Central memory CD8-positive, alpha-beta T cell (primary cell): ENCODE results near the gene C15orf39.
A peak's percentile ranks its signal among the peaks of the same experiment; 100 is the strongest.

Experiments used
- ATAC-seq: fragments of 150-1000 bp; cut with Tn5 transposase; replicated peaks from 2 replicates; pipeline ENCODE4 v1.10.0; 2022; ENCODE audit warnings: mild to moderate bottlenecking, moderate FRiP score, moderate number of reproducible peaks; ENCODE audit not compliant: poor library complexity, severe bottlenecking; ENCODE audit errors: extremely low read depth
- DNase-seq, 2 donors: peaks; one replicate each; pipeline ENCODE4 v3.0.0; 2021; ENCODE audit warnings: low spot score in 2 of 2
- H3K27ac Mint-ChIP-seq: one replicate; pipeline ENCODE4 v1.8.0; 2022; ENCODE audit warnings: low read depth, mild to moderate bottlenecking, moderate library complexity, mixed read lengths
- H3K27me3 Mint-ChIP-seq: one replicate; pipeline ENCODE4 v1.8.0; 2022; ENCODE audit warnings: mixed read lengths
- H3K36me3 Mint-ChIP-seq: one replicate; pipeline ENCODE4 v1.8.0; 2022; ENCODE audit warnings: mild to moderate bottlenecking, moderate library complexity, mixed read lengths; ENCODE audit not compliant: insufficient read depth
- H3K4me1 Mint-ChIP-seq: one replicate; pipeline ENCODE4 v1.8.0; 2022; ENCODE audit warnings: mixed read lengths
- H3K4me3 Mint-ChIP-seq: one replicate; pipeline ENCODE4 v1.8.0; 2022; ENCODE audit warnings: mild to moderate bottlenecking, moderate library complexity, mixed read lengths
- H3K9me3 Mint-ChIP-seq: one replicate; pipeline ENCODE4 v1.8.0; 2022; ENCODE audit warnings: mixed read lengths

The C15orf39 gene

GRCh38 chr15:75201616-75202250, at the start of gene C15orf39:
Gene C15orf39 (plus strand): TSS chr15:75201882. CDS start chr15:75206049, 4,167 bp downstream.
- Mint-ChIP-seq H3K27me3 (no peaks in the 10 kb centered on the region), H3K36me3 (peaks cover 9% of the 10 kb centered on the region), H3K4me1 (peaks cover 35% of the 10 kb centered on the region), H3K9me3 (no peaks in the 10 kb centered on the region), H3K27ac (peak within 1 kb of the TSS; percentile 83), H3K4me3 (peak within 1 kb of the TSS; percentile 83)
- peak; percentile 70 to 73 for DNase-seq
- ATAC-seq, result peak; percentile 62

DNA sequence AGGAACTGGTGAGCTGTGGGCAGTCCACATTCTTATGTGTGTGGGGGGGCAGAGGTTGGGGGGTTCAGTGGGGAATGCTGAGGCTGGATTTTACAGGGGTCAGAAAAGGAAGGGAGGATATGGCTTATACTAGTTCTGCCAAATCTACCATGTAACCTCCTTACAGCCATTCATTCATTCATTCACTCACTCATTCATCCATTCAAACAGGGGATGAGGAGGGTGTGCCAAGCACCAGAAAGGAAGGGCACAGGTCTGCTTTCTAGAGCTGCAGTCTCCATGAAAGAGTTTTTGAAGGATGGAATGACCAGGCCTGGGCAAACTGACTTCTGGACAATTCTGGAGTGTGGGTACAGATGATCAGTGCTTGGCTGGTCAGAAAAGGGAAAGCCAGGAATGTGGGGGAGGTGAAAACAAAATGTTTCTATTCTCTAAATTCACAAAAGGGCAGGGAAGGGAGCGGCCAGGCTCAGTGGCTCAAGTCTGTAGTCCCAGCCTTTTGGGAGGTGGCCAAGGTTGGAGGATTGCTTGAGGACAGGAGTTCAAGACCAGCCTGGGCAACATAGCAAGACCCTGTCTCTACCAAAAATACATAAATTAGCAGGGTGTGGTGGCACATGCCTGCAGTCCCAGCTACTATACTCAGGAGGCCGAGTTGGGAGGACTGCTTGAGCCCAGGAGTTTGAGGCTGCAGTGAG, 49.2 kb upstream of the C15orf39 start:
- Mint-ChIP-seq H3K27me3 (no peaks in the 10 kb centered on the region), H3K9me3 (no peaks in the 10 kb centered on the region), H3K4me3 (no peak overlapping the region), H3K27ac (no peak overlapping the region), H3K4me1 (peaks cover 13% of the 10 kb centered on the region), H3K36me3 (peaks cover 2% of the 10 kb centered on the region)
- ATAC-seq, result no peak
- DNase-seq, result no peak

- no peak for ATAC-seq
- DNase-seq, result no peak
- Mint-ChIP-seq H3K4me3 (no peak overlapping the region), H3K9me3 (no peaks in the 10 kb centered on the region), H3K36me3 (peaks cover 2% of the 10 kb centered on the region), H3K4me1 (peaks cover 13% of the 10 kb centered on the region), H3K27ac (no peak overlapping the region), H3K27me3 (no peaks in the 10 kb centered on the region)
Measured at GRCh38 chr15:75153087-75153486, 48.6 kb upstream of the C15orf39 start.

DNA sequence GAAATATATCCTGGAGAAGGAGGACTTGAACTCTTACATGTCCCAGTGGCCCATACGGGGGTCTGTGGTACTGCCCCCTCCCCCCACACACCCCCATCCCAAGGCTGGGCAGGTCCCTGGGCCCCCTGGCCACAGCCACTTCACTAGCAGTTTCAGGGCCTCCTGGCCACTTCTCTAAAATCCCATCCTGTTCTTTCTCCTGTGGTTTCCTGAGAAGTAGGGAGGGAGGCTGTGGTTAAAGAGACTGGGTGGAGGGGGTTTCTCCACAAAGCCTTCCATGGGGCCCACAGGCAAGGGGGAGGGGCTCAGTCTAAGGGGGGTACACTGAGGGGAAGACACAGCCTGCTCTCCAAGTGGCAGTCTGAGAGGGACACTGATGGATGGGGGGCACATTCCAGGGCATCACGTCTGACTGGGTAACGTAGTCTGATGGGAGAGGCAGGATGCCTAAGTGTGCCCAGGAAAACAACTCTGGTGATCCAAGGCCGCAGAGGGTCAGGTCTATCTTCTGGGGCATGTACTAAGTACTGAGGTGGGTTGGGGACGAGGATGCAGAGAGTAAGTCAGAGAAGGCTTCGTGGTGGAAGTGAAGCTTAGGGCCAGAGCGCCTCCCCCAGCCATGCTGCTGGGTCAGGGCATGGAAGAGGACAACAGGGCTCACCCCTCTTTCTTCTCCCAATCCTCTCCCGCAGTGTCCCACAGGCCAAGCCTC, 48.0 kb upstream of the C15orf39 start:
- no peak overlapping the region for H3K4me3 Mint-ChIP-seq

DNA sequence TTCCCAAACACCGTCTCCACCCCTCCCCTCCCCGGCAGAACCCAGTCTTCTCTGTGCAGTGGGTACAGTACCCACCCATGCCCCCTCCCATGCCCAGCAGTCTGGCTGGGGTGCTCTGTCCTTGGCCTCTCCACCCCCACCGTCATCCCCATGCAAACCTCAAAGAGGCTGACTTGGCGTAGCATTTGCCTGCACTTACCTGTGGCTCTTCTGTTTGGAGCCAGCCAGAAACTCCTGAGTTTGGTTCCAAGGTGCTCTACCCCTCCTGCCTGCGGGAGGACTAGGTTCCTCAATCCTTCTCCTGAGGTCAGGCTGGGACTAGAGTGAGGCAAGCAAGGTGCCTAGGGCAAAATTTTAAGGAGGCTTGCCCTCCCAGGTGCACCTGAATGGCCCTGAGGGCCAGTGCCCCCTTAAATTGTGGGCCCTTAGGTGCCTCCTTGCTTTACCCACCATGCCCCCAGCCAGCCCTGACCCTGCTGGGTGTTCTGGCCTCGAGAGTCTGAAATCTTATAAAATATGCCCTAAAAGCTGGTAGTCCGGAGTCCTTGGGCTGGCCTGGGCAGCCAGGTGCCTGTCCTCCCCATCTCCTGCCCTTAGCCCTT, 47.1 kb upstream of the C15orf39 start:
- no peak overlapping the region for H3K4me3 Mint-ChIP-seq
- no peak overlapping the region for H3K27ac Mint-ChIP-seq
- H3K9me3 Mint-ChIP-seq, result no peaks in the 10 kb centered on the region
- no peaks in the 10 kb centered on the region for H3K27me3 Mint-ChIP-seq
- no peak for DNase-seq
- no peak for ATAC-seq
- peaks cover 2% of the 10 kb centered on the region for H3K36me3 Mint-ChIP-seq
- H3K4me1 Mint-ChIP-seq, result peaks cover 13% of the 10 kb centered on the region

More for the DNA sequence above, 48.0 kb upstream of the C15orf39 start:
- ATAC-seq, result no peak
- no peaks in the 10 kb centered on the region for H3K9me3 Mint-ChIP-seq
- peaks cover 13% of the 10 kb centered on the region for H3K4me1 Mint-ChIP-seq
- no peak for DNase-seq
- no peak overlapping the region for H3K27ac Mint-ChIP-seq
- no peaks in the 10 kb centered on the region for H3K27me3 Mint-ChIP-seq
- peaks cover 2% of the 10 kb centered on the region for H3K36me3 Mint-ChIP-seq

DNA sequence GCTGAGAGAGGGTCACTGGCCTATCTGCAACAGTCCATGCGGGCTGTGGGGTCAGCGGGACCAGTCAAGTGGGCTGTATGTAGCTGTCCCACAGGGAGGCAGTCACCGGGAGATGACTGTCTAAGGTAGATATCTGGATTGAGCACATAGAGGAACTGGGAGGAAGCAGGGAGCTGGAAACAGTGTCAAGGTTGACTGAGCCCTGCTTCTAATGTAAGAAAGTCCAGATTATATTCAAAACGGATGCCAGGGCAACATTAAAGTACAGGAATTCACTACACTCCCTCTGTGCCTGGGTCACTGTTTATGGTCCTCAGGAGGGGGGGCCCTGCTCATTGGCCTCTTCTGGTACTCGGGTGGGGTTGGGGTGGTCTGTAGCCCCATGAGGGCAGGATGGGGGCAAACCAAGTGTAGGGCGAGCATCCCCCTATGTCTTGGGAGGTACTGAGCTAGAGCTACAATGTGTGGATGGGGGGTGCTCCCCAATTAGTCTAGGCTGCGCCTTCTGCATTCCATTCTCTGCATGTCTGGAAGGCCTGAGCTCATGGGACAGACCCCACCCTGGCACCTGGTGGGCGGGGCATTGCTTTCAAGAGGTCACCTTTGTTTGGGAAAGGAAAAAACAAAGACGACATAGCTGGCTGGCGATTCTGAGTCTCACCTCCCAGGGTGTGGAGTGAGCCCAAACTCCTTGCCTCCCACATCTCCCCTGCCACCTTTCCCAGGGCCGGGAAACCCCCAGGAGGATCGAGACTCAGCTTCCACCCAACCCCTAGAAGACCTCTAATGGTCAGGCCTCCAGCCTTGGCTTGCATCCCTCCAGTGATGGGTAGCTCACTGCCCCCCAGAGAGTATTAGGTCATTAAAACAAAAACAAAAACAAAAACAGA, 45.1 kb upstream of the C15orf39 start:
- DNase-seq (no peak), ATAC-seq (no peak)
- Mint-ChIP-seq H3K9me3 (no peaks in the 10 kb centered on the region), H3K4me1 (peaks cover 10% of the 10 kb centered on the region), H3K27me3 (no peaks in the 10 kb centered on the region), H3K36me3 (peaks cover 2% of the 10 kb centered on the region), H3K4me3 (no peak overlapping the region), H3K27ac (no peak overlapping the region)

DNA sequence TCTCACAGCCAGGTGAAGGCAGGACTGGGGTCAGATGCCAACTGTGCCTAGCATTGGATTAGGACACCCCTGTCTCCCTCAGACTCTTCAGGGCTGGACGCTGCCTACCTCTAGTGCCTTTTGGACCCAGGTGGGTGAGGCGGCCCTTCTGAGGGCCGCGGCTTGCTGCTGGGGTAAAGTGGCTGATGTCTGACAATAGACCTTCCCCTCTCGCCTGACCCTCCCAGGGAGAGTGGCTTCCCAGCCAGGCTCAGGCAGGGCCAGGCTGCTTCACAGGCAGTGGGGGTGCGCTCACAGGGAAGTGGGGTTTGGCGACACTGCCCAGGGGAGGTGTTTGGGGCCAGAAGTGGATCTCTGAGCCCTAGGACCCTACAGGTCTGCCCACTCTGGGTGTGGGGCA, 43.3 kb upstream of the C15orf39 start:
- DNase-seq (no peak), ATAC-seq (no peak)
- no peaks in the 10 kb centered on the region for H3K9me3 Mint-ChIP-seq
- H3K4me1 Mint-ChIP-seq, result peaks cover 6% of the 10 kb centered on the region
- H3K4me3 Mint-ChIP-seq, result no peak overlapping the region
- peaks cover 2% of the 10 kb centered on the region for H3K36me3 Mint-ChIP-seq
- no peaks in the 10 kb centered on the region for H3K27me3 Mint-ChIP-seq
- no peak overlapping the region for H3K27ac Mint-ChIP-seq

DNA sequence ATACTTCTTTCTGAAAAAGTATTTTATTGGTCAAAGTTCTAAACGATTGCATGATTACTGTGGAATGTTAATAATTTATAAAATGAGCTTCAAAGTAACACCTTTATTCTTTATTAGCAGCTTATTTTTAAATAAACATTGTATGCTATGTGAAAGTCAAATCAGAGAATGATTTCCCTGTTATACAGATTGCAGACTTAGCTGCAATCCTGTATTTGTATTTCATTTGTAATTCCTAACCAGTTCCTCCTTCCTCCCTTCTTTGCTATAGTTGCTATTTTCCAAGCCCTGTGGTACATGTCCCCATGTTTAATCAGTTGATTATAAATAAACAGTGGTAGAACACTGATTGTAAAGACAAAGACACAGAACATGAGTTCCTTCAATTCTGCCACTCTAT, 42.4 kb upstream of the C15orf39 start:
- H3K27ac Mint-ChIP-seq, result no peak overlapping the region
- no peaks in the 10 kb centered on the region for H3K27me3 Mint-ChIP-seq
- H3K4me3 Mint-ChIP-seq, result no peak overlapping the region
- DNase-seq, result no peak
- H3K36me3 Mint-ChIP-seq, result peaks cover 2% of the 10 kb centered on the region
- no peak for ATAC-seq
- no peaks in the 10 kb centered on the region for H3K4me1 Mint-ChIP-seq
- no peaks in the 10 kb centered on the region for H3K9me3 Mint-ChIP-seq

DNA sequence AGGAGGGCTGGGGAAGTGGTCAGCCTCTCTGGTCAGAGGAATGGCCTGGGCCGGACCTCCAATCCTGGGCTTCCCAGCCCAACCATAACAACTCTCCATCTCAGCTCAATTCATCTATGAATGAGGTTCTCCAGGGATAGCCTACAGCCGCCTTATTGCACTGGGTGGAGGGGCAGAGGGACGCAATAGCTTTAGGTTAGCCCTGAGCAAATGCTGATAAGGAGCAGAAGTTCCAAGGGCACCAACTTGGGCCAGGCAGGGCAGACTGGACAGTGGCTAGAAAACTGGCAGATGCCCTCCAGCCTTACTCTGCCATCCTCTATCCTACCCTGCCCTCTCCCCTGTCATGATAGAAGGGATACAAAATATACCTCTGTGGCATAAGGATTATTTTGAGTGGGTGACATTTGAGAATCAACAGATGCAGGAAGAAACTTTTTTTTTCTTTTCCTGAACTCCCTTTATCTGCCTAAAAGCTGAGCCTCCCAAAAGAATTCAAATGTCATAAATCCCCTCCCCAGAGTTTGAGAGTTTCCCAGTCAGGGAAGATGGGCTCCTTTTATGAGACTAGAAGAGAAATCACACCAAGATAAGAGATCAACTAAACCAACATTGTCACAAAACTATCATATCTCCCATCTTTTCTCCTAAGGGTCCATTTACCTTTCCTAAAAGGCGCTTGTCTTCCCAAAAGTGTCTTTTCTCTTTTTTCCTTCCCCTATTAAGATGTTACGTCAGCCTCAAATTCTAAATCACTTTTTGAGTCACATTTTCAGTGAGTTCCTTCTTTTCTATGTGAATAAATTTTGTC, 40.4 kb upstream of the C15orf39 start:
- H3K9me3 Mint-ChIP-seq, result no peaks in the 10 kb centered on the region
- no peak overlapping the region for H3K27ac Mint-ChIP-seq
- H3K27me3 Mint-ChIP-seq, result no peaks in the 10 kb centered on the region
- H3K4me3 Mint-ChIP-seq, result no peak overlapping the region
- ATAC-seq (no peak), DNase-seq (no peak)
- no peaks in the 10 kb centered on the region for H3K36me3 Mint-ChIP-seq
- H3K4me1 Mint-ChIP-seq, result no peaks in the 10 kb centered on the region

GRCh38 chr15:75161917-75162414, 39.7 kb upstream of the C15orf39 start:
- Mint-ChIP-seq H3K9me3 (no peaks in the 10 kb centered on the region), H3K36me3 (no peaks in the 10 kb centered on the region), H3K4me3 (no peak overlapping the region), H3K27me3 (no peaks in the 10 kb centered on the region), H3K27ac (no peak overlapping the region), H3K4me1 (no peaks in the 10 kb centered on the region)
- DNase-seq (no peak), ATAC-seq (no peak)

DNA sequence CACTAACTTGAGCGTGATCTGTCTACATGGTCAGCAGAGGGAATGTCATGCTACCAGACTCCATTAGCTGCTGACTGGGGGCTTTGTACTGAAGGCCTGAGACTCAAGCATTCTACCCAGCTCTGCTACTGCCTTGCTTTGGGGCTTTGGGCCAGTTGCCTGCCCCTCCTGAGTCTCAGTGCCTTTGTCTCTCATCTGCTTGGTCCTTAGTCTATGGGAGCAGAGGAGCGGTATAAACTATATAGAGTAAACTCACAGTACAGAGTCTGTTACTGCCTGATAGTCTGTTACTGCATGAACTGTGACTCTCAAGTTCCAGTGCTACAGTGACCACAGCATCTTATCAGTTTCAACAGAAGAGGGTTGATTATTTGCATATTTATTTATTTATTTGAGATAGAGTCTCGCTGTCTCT, 38.5 kb upstream of the C15orf39 start:
- ATAC-seq, result no peak

More for the DNA sequence above, 38.5 kb upstream of the C15orf39 start:
- H3K4me1 Mint-ChIP-seq, result no peaks in the 10 kb centered on the region
- no peak overlapping the region for H3K27ac Mint-ChIP-seq
- no peak overlapping the region for H3K4me3 Mint-ChIP-seq
- H3K27me3 Mint-ChIP-seq, result no peaks in the 10 kb centered on the region
- no peak for DNase-seq
- H3K36me3 Mint-ChIP-seq, result no peaks in the 10 kb centered on the region
- no peaks in the 10 kb centered on the region for H3K9me3 Mint-ChIP-seq
